HG02943 (cell line): ENCODE data around the gene SMIM29.
A peak's percentile ranks its signal among the peaks of the same experiment; 100 is the strongest.

Experiments used
- ATAC-seq: cut with Tn5 transposase; IDR thresholded peaks from one replicate; pipeline ENCODE4 v1.9.1; 2021; ENCODE audit warnings: mild to moderate bottlenecking, low read depth, moderate library complexity; ENCODE audit not compliant: unreplicated experiment

Gene SMIM29

GRCh38 chr6:34242252-34243130, 6.3 kb downstream of the SMIM29 start:
- no peak for ATAC-seq

GRCh38 chr6:34241351-34242215, 7.2 kb downstream of the SMIM29 start:
- ATAC-seq: no peak

- ATAC-seq: no peak
Measured at GRCh38 chr6:34240329-34241248, 8.2 kb downstream of the SMIM29 start.

- ATAC-seq: no peak
Measured at GRCh38 chr6:34239893-34240292, 8.9 kb downstream of the SMIM29 start.

GRCh38 chr6:34239500-34239825, 9.3 kb downstream of the SMIM29 start:
- no peak for ATAC-seq

GRCh38 chr6:34238585-34239499, 10.0 kb downstream of the SMIM29 start:
- ATAC-seq: no peak

GRCh38 chr6:34237722-34238584, 10.9 kb downstream of the SMIM29 start:
- ATAC-seq: peak; percentile 2

GRCh38 chr6:34237316-34237721, 11.5 kb downstream of the SMIM29 start:
- ATAC-seq: peak; percentile 8

- peak; percentile 50 for ATAC-seq
Measured at GRCh38 chr6:34236443-34237315, 12.1 kb downstream of the SMIM29 start, which contains the start of gene HMGA1. Gene HMGA1, plus strand, starts transcription at chr6:34236873. Its CDS starts 3,908 bp downstream, at chr6:34240781.

- no peak for ATAC-seq
Measured at GRCh38 chr6:34236131-34236442, 12.7 kb downstream of the SMIM29 start.

- no peak for ATAC-seq
Measured at GRCh38 chr6:34235307-34236130, 13.3 kb downstream of the SMIM29 start.

GRCh38 chr6:34234667-34235306, 14.0 kb downstream of the SMIM29 start:
- no peak for ATAC-seq

GRCh38 chr6:34233867-34234266, 14.9 kb downstream of the SMIM29 start:
- ATAC-seq: no peak

GRCh38 chr6:34232901-34233300, 15.9 kb downstream of the SMIM29 start:
- no peak for ATAC-seq

- no peak for ATAC-seq
Measured at GRCh38 chr6:34231566-34232336, 17.1 kb downstream of the SMIM29 start.
